GM12878 (cell line): ENCODE measurements around the gene APOBEC3B. TPM values are rescaled to one million over a fixed set of nuclear protein-coding genes. Genes with fewer than 3 reads are reported as not detected.
A peak's percentile ranks its signal among the peaks of the same experiment; 100 is the strongest.

Experiments used
- ATF3 ChIP-seq: IDR thresholded peaks from 2 replicates; pipeline ENCODE4 v1.6.1; 2011; ENCODE audit warnings: low read depth, mild to moderate bottlenecking, low read length, moderate library complexity, borderline replicate concordance; ENCODE audit errors: extremely low read depth
- BRCA1 ChIP-seq: IDR thresholded peaks from 2 replicates; pipeline ENCODE4 v1.6.1; 2011; ENCODE audit warnings: low read depth, low read length, improper control_type of control experiment
- CHD4 ChIP-seq: fragments of 200-600 bp; sonication (generic); IDR thresholded peaks from 2 replicates; pipeline ENCODE4 v1.6.1; 2016; ENCODE audit warnings: mild to moderate bottlenecking
- HSF1 ChIP-seq: fragments of 150-350 bp; IDR thresholded peaks from 2 replicates; pipeline ENCODE4 v1.6.1; 2014; ENCODE audit warnings: mild to moderate bottlenecking, low read depth, low read length
- JUNB ChIP-seq: IDR thresholded peaks from 2 replicates; pipeline ENCODE4 v1.6.1; 2016; ENCODE audit warnings: antibody characterized with exemption, mild to moderate bottlenecking
- KDM1A ChIP-seq: fragments of 200-600 bp; sonication (generic); IDR thresholded peaks from 2 replicates; pipeline ENCODE4 v1.6.1; 2016; ENCODE audit warnings: borderline replicate concordance
- LARP7 ChIP-seq: fragments of 450-650 bp; IDR thresholded peaks from 2 replicates; pipeline ENCODE4 v1.6.1; 2017; ENCODE audit warnings: mild to moderate bottlenecking
- MEF2B ChIP-seq: fragments of 450-650 bp; IDR thresholded peaks from 2 replicates; pipeline ENCODE4 v1.6.1; 2018; ENCODE audit warnings: mild to moderate bottlenecking, moderate library complexity; ENCODE audit not compliant: partially characterized antibody, poor library complexity, severe bottlenecking
- MYB ChIP-seq: fragments of 150-350 bp; IDR thresholded peaks from 2 replicates; pipeline ENCODE4 v1.6.1; 2014; ENCODE audit warnings: mild to moderate bottlenecking, low read depth, low read length, borderline replicate concordance
- NFYA ChIP-seq: IDR thresholded peaks from 2 replicates; pipeline ENCODE4 v1.6.1; 2011; ENCODE audit warnings: low read depth, mild to moderate bottlenecking, low read length, improper control_type of control experiment, borderline replicate concordance
- POLR2AphosphoS5 ChIP-seq: IDR thresholded peaks from 2 replicates; pipeline ENCODE4 v1.6.1; 2011; ENCODE audit warnings: mild to moderate bottlenecking, low read length, inconsistent platforms
- RBBP5 ChIP-seq: fragments of 200-600 bp; sonication (generic); conservative IDR thresholded peaks from 2 replicates; pipeline ENCODE4 v1.6.1; 2016
- SIX5 ChIP-seq: IDR thresholded peaks from 2 replicates; pipeline ENCODE4 v1.6.1; 2011; ENCODE audit warnings: mild to moderate bottlenecking, low read depth, low read length, moderate library complexity; ENCODE audit not compliant: severe bottlenecking
- SMC3 ChIP-seq: IDR thresholded peaks from 2 replicates; pipeline ENCODE4 v1.6.1; 2011; ENCODE audit warnings: low read length, improper control_type of control experiment, borderline replicate concordance
- SPI1 ChIP-seq: IDR thresholded peaks from 2 replicates; pipeline ENCODE4 v1.6.1; 2011; ENCODE audit warnings: low read depth, mild to moderate bottlenecking, low read length, moderate library complexity, borderline replicate concordance; ENCODE audit not compliant: insufficient read depth
- SRF ChIP-seq, 2 experiments: IDR thresholded peaks; 2 replicates each; pipeline ENCODE4 v1.6.1; 2011; ENCODE audit warnings: low read depth in 2 of 2, low read length in 2 of 2, mild to moderate bottlenecking in 1 of 2, moderate library complexity in 1 of 2
- STAT3 ChIP-seq: IDR thresholded peaks from 2 replicates; pipeline ENCODE4 v1.6.1; 2011; ENCODE audit warnings: low read depth, low read length, improper control_type of control experiment
- USF2 ChIP-seq: IDR thresholded peaks from 2 replicates; pipeline ENCODE4 v1.6.1; 2011; ENCODE audit warnings: low read depth, low read length, improper control_type of control experiment, borderline replicate concordance
- WRNIP1 ChIP-seq: IDR thresholded peaks from 2 replicates; pipeline ENCODE4 v1.6.1; 2011; ENCODE audit warnings: low read depth, low read length, improper control_type of control experiment, borderline replicate concordance
- ZBED1 ChIP-seq: IDR thresholded peaks from 2 replicates; pipeline ENCODE4 v1.6.1; 2016; ENCODE audit warnings: borderline replicate concordance
- ZBTB33 ChIP-seq: fragments of 450-650 bp; IDR thresholded peaks from 2 replicates; pipeline ENCODE4 v1.6.1; 2017; ENCODE audit warnings: mild to moderate bottlenecking
- ZNF217 ChIP-seq: fragments of 450-650 bp; IDR thresholded peaks from 2 replicates; pipeline ENCODE4 v1.6.1; 2017; ENCODE audit warnings: antibody characterized with exemption, mild to moderate bottlenecking
- ZNF274 ChIP-seq: IDR thresholded peaks from one replicate; pipeline ENCODE4 v1.8.0; 2011; ENCODE audit not compliant: insufficient read length, insufficient read depth
- ZNF622 ChIP-seq: fragments of 450-650 bp; IDR thresholded peaks from 2 replicates; pipeline ENCODE4 v1.6.1; 2017; ENCODE audit warnings: mild to moderate bottlenecking, inconsistent platforms
- ZZZ3 ChIP-seq: IDR thresholded peaks from 2 replicates; pipeline ENCODE4 v1.6.1; 2011; ENCODE audit warnings: low read depth; ENCODE audit not compliant: control insufficient read depth, insufficient read length
- polyA plus RNA-seq, 11 experiments: library from polyadenylated mRNA; depleted of rRNA in 4 of 11; unstranded in 6 of 11; stranded (reverse) in 5 of 11; fragments of >200 nt; fragmentation: Nextera tagmentation in 4 of 11; fragmentation: Illumina TruSeq in 1 of 11; extraction: Ambion mirVana in 4 of 11; extraction: Trizol in 1 of 11; gene quantifications; 1 replicate in 1 of 11; 2 replicates in 10 of 11; pipeline versions ENCODE4 v1.2.1 to v1.2.3, GENCODE V29; 2011 to 2016; ENCODE audit warnings: inconsistent platforms in 2 of 11, missing spikeins in 2 of 11, low read depth in 1 of 11
- total RNA-seq, 4 experiments: library from RNA; depleted of rRNA in 3 of 4; stranded (reverse); fragments of >200 nt in 3 of 4; fragmentation: Illumina TruSeq in 1 of 4; extraction: Trizol in 1 of 4; gene quantifications; 2 replicates each; pipeline versions ENCODE4 v1.2.1 to v1.2.3, GENCODE V29; 2013 to 2021

APOBEC3B gene
- total and polyA plus RNA-seq, 10 of the 15 experiments (the other 5 are each of a cell fraction or from before 2014, with no cell fraction given): 2.4 to 75.1 (median 30.9) TPM

- no peak for TF ChIP-seq ZNF622
- no peak for TF ChIP-seq ZZZ3
- TF ChIP-seq BRCA1: no peak
- no peak for TF ChIP-seq WRNIP1
- TF ChIP-seq ZBED1: no peak
- no peak for TF ChIP-seq JUNB
- no peak for TF ChIP-seq STAT3
- peak; percentile 82; the same call in 1 of the 2 replicates for TF ChIP-seq SPI1
- TF ChIP-seq ZBTB33: no peak
- no peak for TF ChIP-seq LARP7
- no peak for TF ChIP-seq CHD4
- no peak for TF ChIP-seq SIX5
- no peak for TF ChIP-seq KDM1A
- TF ChIP-seq RBBP5: no peak
- TF ChIP-seq NFYA: no peak
- no peak for TF ChIP-seq HSF1
- TF ChIP-seq USF2: no peak
- TF ChIP-seq ZNF274: no peak
- peak; percentile 88 to 91 for TF ChIP-seq SRF (IDR thresholded peaks at IDR 0.05; ENCODE audit: low read depth in 2 of 2, low read length in 2 of 2)
- TF ChIP-seq MYB: no peak
- peak; percentile 91 for TF ChIP-seq SMC3
- TF ChIP-seq ATF3: no peak
- TF ChIP-seq ZNF217: no peak
- TF ChIP-seq POLR2AphosphoS5: no peak
- TF ChIP-seq MEF2B: no peak
Observed at GRCh38 chr22:39003165-39003638, 21.1 kb downstream of the APOBEC3B start (continued).
